Measurements from ENCODE around the gene PEPD. TPM values are rescaled to one million over a fixed set of nuclear protein-coding genes. Genes with fewer than 3 reads are reported as not detected.

Gene PEPD
- total and polyA plus RNA-seq, 2 of the 4 experiments (the other 2 are of a cell fraction), result 36.7 to 88.4 TPM

- H3K27me3 ChIP-seq (ENCODE audit: control insufficient read depth, insufficient read depth, low read length), result no peaks in the 10 kb centered on the region
- CTCF ChIA-PET, result no interaction called here
- intact Hi-C loops (cut with micrococcal nuclease), result no loop called here
- H4K20me1 ChIP-seq (ENCODE audit: insufficient read depth, low read length), result peaks cover 98% of the 10 kb centered on the region
- no peak overlapping the region for H3K27ac ChIP-seq (ENCODE audit: insufficient read depth, low read length)
- no peak overlapping the region for H2BK15ac ChIP-seq (ENCODE audit: low read depth, low read length)
- no peak overlapping the region for H2BK5ac ChIP-seq (ENCODE audit: low read depth, low read length, poor library complexity, severe bottlenecking)
- H4K91ac ChIP-seq (ENCODE audit: insufficient read depth, low read depth, low read length), result no peak overlapping the region
- POLR2A ChIA-PET (ENCODE audit: unreplicated experiment), result no interaction called here
- H3K36me3 ChIP-seq (ENCODE audit: control insufficient read depth, insufficient read depth, low read length), result peaks cover 29% of the 10 kb centered on the region
- H3K18ac ChIP-seq (ENCODE audit: low read depth, low read length), result no peak overlapping the region
- H3K14ac ChIP-seq (replicated peaks; ENCODE audit: low read depth, low read length), result no peak overlapping the region
- WGBS, 2 experiments (ENCODE audit: extremely low coverage in 2 of 2, insufficient read length in 1 of 2), result no CpG with 5 or more reads among the region's 4 CpGs
- H2AK9ac ChIP-seq (replicated peaks; ENCODE audit: low read depth, low read length, poor library complexity), result no peak overlapping the region
- H3K4me3 ChIP-seq (ENCODE audit: insufficient read depth, low read depth, low read length), result no peak overlapping the region
- in situ Hi-C loops (cut with MboI; ENCODE audit: low sequenced_read_pairs), result no loop called here
- DNase-seq (no peak), ATAC-seq (ENCODE audit: low read depth) (no peak)
- dilution Hi-C loops (cut with HindIII; ENCODE audit: low sequenced_read_pairs, unreplicated experiment), result no loop called here
- no peak overlapping the region for H4K5ac ChIP-seq (ENCODE audit: low read depth, low read length)
- H3K79me1 ChIP-seq (ENCODE audit: low read depth in 1 of 2, low read length in 2 of 2), result peaks cover 28 to 79% of the 10 kb centered on the region in 2 experiments
- no peaks in the 10 kb centered on the region for H3K4me1 ChIP-seq (ENCODE audit: control insufficient read depth, insufficient read depth, low read length)
- no peak overlapping the region for H3K56ac ChIP-seq (ENCODE audit: extremely low read depth, insufficient read depth, low read length)
- H2AK5ac ChIP-seq (ENCODE audit: low read depth, low read length), result no peak overlapping the region
- no TSS peak for BruUV-seq (replicated peaks)
- H3K9ac ChIP-seq (ENCODE audit: low read depth, low read length), result no peak overlapping the region
- H3K9me3 ChIP-seq (ENCODE audit: control insufficient read depth, insufficient read depth, low read length), result no peaks in the 10 kb centered on the region
- no peak for TF ChIP-seq RCOR1 (IDR thresholded peaks at IDR 0.05; ENCODE audit: insufficient replicate concordance, low read length)
- TF ChIP-seq USF2 (IDR thresholded peaks at IDR 0.05; ENCODE audit: low read depth, low read length), result no peak
- no peak for TF ChIP-seq NFE2L2 (IDR thresholded peaks at IDR 0.05; ENCODE audit: low read depth, low read length)
- TF ChIP-seq BHLHE40 (IDR thresholded peaks at IDR 0.05; ENCODE audit: low read depth, low read length), result no peak
- TF ChIP-seq CHD1 (IDR thresholded peaks at IDR 0.05; ENCODE audit: low read depth, low read length), result no peak
- no peak for TF ChIP-seq RAD21 (IDR thresholded peaks at IDR 0.05; ENCODE audit: low read length)
- TF ChIP-seq RFX5 (IDR thresholded peaks at IDR 0.05; ENCODE audit: low read depth, low read length), result no peak
- no peak for TF ChIP-seq SMC3 (IDR thresholded peaks at IDR 0.05; ENCODE audit: low read depth, low read length)
- no peak for TF ChIP-seq MXI1 (IDR thresholded peaks at IDR 0.05; ENCODE audit: borderline replicate concordance, low read depth, low read length)
- TF ChIP-seq MAZ (IDR thresholded peaks at IDR 0.05; ENCODE audit: borderline replicate concordance, low read depth, low read length), result no peak
- no peak for TF ChIP-seq ELK1 (IDR thresholded peaks at IDR 0.05; ENCODE audit: borderline replicate concordance, low read depth, low read length)
- TF ChIP-seq CTCF (conservative IDR thresholded peaks at IDR 0.05; ENCODE audit: low read depth, low read length), result no peak
- TF ChIP-seq MAFK (IDR thresholded peaks at IDR 0.05; ENCODE audit: low read depth, low read length), result no peak
- TF ChIP-seq FOS (IDR thresholded peaks at IDR 0.05; ENCODE audit: low read depth, low read length), result no peak
- H2BK120ac ChIP-seq (ENCODE audit: low read depth, low read length), result no peak overlapping the region
- H3K4me2 ChIP-seq (ENCODE audit: low read depth, low read length), result no peak overlapping the region
- H3K4ac ChIP-seq (ENCODE audit: low read depth, low read length), result no peak overlapping the region
- H3K9me1 ChIP-seq (ENCODE audit: insufficient read depth, low read length), result peaks cover 17% of the 10 kb centered on the region
- no peak overlapping the region for H2AFZ ChIP-seq (replicated peaks; ENCODE audit: low read length, poor library complexity)
- H4K8ac ChIP-seq (ENCODE audit: low read depth in 2 of 2, low read length in 2 of 2), result no peak overlapping the region
- no peak overlapping the region for H2BK20ac ChIP-seq (ENCODE audit: low read depth, low read length)
- no peak overlapping the region for H3K23ac ChIP-seq (ENCODE audit: low read depth, low read length)
Observed at GRCh38 chr19:33382982-33383381, 138.6 kb downstream of the PEPD start.
